Astrocyte of the spinal cord (primary cell): ENCODE measurements around the gene RPL7A.
"Not testable (repeated sequence)": the region's sequence is repeated elsewhere in the genome, so short reads cannot be mapped to it uniquely, and the experiment has no call there.

Experiments
- DNase-seq: peaks from one replicate; pipeline ENCODE4 v3.0.0; 2011; ENCODE audit warnings: low read depth, low spot score
- H3K4me3 ChIP-seq: 2 replicates; pipeline ENCODE4 v1.5.1; 2011; ENCODE audit warnings: low read depth, mild to moderate bottlenecking, low read length, moderate library complexity
- CTCF ChIP-seq: IDR thresholded peaks from 2 replicates; pipeline ENCODE4 v1.5.1; 2012; ENCODE audit warnings: low read depth, mild to moderate bottlenecking, low read length, inconsistent platforms
- in situ Hi-C: cut with HindIII; loops from 2 replicates; pipeline ENCODE4 v1.10.0; 2017; ENCODE audit warnings: low sequenced_read_pairs

The RPL7A gene

GRCh38 chr9:133329306-133330156 lies 18.5 kb upstream of the RPL7A start:
- DNase-seq, in situ Hi-C loops, H3K4me3 ChIP-seq: not testable (repeated sequence)
- peak; percentile 54 for TF ChIP-seq CTCF

GRCh38 chr9:133331221-133331620 lies 16.8 kb upstream of the RPL7A start:
- DNase-seq: no peak
- no peak overlapping the region for H3K4me3 ChIP-seq
- in situ Hi-C loops: no loop called here
- no peak for TF ChIP-seq CTCF

GRCh38 chr9:133331641-133332380 lies 16.2 kb upstream of the RPL7A start:
- no peak overlapping the region for H3K4me3 ChIP-seq
- no peak for DNase-seq
- in situ Hi-C loops: no loop called here
- TF ChIP-seq CTCF: no peak

- no peak for DNase-seq
- no peak overlapping the region for H3K4me3 ChIP-seq
- in situ Hi-C loops: no loop called here
- TF ChIP-seq CTCF: no peak
Observed at GRCh38 chr9:133332381-133332730, 15.7 kb upstream of the RPL7A start.

GRCh38 chr9:133333011-133333410 lies 15.0 kb upstream of the RPL7A start:
- no peak for TF ChIP-seq CTCF

GRCh38 chr9:133333566-133333965 lies 14.5 kb upstream of the RPL7A start:
- TF ChIP-seq CTCF: no peak
- in situ Hi-C loops: no loop called here
- no peak overlapping the region for H3K4me3 ChIP-seq
- no peak for DNase-seq

More at GRCh38 chr9:133333011-133333410, 15.0 kb upstream of the RPL7A start:
- in situ Hi-C loops: no loop called here
- no peak overlapping the region for H3K4me3 ChIP-seq
- no peak for DNase-seq
